Lower lobe of right lung (tissue), 2 donors: ENCODE measurements around the gene TBC1D10A. TPM values are rescaled to one million over a fixed set of nuclear protein-coding genes. Genes with fewer than 3 reads are reported as not detected.

Experiments used
- ATAC-seq, 2 donors: fragments of 200-7000 bp; cut with Tn5 transposase; one replicate each; pipeline ENCODE4 v1.9.1; 2020 to 2022; ENCODE audit warnings: mild to moderate bottlenecking in 2 of 2, moderate library complexity in 2 of 2
- DNase-seq: peaks from one replicate; pipeline ENCODE4 v3.0.0-alpha.2; 2020
- H3K27ac ChIP-seq: fragments of 200-600 bp; one replicate; pipeline ENCODE4 v1.8.0; 2022
- H3K27me3 ChIP-seq: fragments of 200-600 bp; one replicate; pipeline ENCODE4 v1.8.0; 2022; ENCODE audit warnings: low read depth
- H3K36me3 ChIP-seq: fragments of 200-600 bp; one replicate; pipeline ENCODE4 v1.8.0; 2022; ENCODE audit warnings: mild to moderate bottlenecking
- H3K4me1 ChIP-seq: fragments of 200-600 bp; one replicate; pipeline ENCODE4 v1.8.0; 2022
- H3K4me3 ChIP-seq: fragments of 200-600 bp; one replicate; pipeline ENCODE4 v1.8.0; 2022; ENCODE audit warnings: mild to moderate bottlenecking
- H3K9me3 ChIP-seq: fragments of 200-600 bp; one replicate; pipeline ENCODE4 v1.8.0; 2022
- intact Hi-C: fragments of 100-400 bp; cut with DNase I; formaldehyde crosslinking; loops from one replicate; pipeline ENCODE4 v1.11.0; 2022
- total RNA-seq: library from RNA; stranded (reverse); fragmentation: NEBNext Ultra II Directional; extraction: Animal tissue kit (Norgen Biotek cat#: 25700); gene quantifications from one replicate; pipeline ENCODE4 v1.2.1, GENCODE V29; 2021
- TF ChIP-seq, protein P1 (sequence below): fragments of 200-600 bp; IDR thresholded peaks from one replicate; pipeline ENCODE4 v1.8.0; 2022; ENCODE audit warnings: antibody characterized with exemption, mild to moderate bottlenecking
- donor health status: DM: no; HTN: yes; CAD: no; lungs with severe emphysema.

The TBC1D10A gene
- total RNA-seq, 1 donor from 2014 or later, result 27.4 TPM

DNA sequence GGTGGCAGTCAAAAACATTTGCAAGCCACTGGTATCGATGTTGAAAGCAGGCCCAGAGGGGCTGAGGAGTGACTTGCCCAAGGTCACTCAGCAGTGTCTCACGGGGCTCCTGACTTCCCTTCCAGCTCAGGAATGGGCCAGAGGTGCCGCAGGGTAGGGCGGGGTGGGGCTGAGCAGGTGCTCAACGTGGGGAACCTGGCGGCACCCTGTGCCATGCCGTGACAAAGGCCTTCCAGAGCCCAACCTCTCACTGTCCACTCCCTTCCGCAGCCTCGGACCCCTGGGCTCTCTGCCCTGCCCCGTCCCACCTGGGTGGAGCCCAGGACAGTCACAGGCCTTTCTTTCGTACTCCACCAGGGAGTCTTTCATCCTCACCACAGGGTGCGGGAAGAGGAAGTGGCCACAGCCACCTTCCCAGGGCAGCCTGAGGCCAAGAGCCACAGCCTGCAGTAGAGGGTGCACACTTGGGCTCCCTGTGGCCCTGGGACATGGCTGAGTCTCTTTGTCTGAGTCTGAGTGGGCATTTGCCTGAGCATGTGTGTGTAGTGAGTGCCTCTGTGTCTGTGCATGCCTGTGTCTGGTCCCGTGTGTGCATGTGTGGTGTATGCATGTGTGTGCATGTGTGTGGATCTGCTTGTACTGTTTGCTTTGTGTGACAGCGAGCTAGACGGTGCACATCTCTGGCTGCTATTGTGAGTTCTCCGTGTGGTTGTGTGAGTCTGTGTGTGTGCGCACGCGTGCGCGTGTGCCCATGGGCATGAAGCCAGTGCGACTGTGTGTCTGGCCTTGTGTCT, 74.1 kb downstream of the TBC1D10A start:
- H3K27ac ChIP-seq, result peak overlapping the region; percentile 33
- no peak for DNase-seq
- H3K9me3 ChIP-seq, result no peaks in the 10 kb centered on the region
- no peak overlapping the region for H3K4me3 ChIP-seq
- no peaks in the 10 kb centered on the region for H3K36me3 ChIP-seq
- peak in 1 of 2 donors; percentile 2 for ATAC-seq
- peaks cover 3% of the 10 kb centered on the region for H3K27me3 ChIP-seq
- peaks cover 24% of the 10 kb centered on the region for H3K4me1 ChIP-seq
- intact Hi-C loops, result no loop called here
- TF ChIP-seq, protein P1, sequence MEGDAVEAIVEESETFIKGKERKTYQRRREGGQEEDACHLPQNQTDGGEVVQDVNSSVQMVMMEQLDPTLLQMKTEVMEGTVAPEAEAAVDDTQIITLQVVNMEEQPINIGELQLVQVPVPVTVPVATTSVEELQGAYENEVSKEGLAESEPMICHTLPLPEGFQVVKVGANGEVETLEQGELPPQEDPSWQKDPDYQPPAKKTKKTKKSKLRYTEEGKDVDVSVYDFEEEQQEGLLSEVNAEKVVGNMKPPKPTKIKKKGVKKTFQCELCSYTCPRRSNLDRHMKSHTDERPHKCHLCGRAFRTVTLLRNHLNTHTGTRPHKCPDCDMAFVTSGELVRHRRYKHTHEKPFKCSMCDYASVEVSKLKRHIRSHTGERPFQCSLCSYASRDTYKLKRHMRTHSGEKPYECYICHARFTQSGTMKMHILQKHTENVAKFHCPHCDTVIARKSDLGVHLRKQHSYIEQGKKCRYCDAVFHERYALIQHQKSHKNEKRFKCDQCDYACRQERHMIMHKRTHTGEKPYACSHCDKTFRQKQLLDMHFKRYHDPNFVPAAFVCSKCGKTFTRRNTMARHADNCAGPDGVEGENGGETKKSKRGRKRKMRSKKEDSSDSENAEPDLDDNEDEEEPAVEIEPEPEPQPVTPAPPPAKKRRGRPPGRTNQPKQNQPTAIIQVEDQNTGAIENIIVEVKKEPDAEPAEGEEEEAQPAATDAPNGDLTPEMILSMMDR, result no peak

DNA sequence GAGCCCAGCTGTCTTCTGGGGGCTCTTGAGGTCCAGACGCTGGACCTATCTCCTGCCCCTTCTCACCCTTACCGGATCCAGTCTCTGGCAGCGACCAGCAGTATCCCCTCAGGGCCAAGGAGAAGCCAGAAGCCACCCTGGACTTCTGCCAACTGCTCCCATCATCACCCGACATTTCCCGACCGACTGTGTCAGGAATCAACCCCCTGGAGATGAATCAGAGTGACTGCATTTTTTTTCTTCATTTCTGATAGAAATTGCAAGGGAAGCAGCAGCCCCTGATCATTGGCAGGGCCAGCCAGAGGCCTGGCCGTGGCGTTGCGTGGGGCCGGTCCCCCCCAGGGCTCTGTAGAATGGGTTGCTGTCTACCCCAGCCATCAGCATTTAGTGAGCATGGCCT, 75.0 kb downstream of the TBC1D10A start:
- intact Hi-C loops, result no loop called here

DNA sequence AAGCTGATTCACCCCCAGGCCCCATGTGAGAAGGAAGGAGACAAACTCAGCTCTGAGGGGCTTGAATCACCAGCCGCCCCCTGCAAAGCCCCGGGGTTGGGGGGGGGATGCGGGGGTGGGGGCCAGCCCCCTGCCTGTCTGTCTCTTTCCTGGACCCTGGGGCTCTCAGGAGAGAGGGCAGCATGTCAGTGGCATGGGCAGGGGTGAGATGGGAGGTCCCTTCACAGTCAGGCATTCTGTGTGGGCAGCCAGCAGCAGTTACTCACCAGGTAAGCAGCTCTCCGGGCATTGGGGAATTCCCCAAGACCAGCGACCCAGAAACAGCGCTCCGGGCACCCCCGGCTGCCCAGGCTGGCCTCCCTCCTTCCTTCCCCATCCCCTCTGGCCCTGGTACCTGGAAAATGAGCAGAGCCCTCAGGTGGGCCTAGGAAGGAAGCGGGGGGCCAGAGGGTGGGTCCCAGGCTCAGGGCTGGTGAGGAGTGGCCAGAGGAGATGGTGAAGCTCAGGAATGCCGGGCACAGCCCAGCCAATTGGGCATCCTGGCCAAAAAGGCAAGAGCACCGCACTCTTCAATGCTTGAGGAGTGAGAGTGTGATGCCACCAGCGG, 76.0 kb downstream of the TBC1D10A start:
- DNase-seq (no peak), ATAC-seq (peak in 1 of 2 donors; percentile 59)
- Histone ChIP-seq H3K4me3 (no peak overlapping the region), H3K36me3 (no peaks in the 10 kb centered on the region), H3K27me3 (peaks cover 18% of the 10 kb centered on the region), H3K9me3 (no peaks in the 10 kb centered on the region), H3K4me1 (peaks cover 33% of the 10 kb centered on the region), H3K27ac (no peak overlapping the region)
- intact Hi-C loops, result no loop called here
- TF ChIP-seq, protein P1, result no peak

More for the DNA sequence above, 75.0 kb downstream of the TBC1D10A start:
- H3K4me1 ChIP-seq, result peaks cover 31% of the 10 kb centered on the region
- no peak overlapping the region for H3K27ac ChIP-seq
- no peaks in the 10 kb centered on the region for H3K9me3 ChIP-seq
- TF ChIP-seq, protein P1, result no peak
- H3K4me3 ChIP-seq, result no peak overlapping the region
- ATAC-seq, result no peak
- H3K36me3 ChIP-seq, result no peaks in the 10 kb centered on the region
- no peak for DNase-seq
- H3K27me3 ChIP-seq, result peaks cover 12% of the 10 kb centered on the region

DNA sequence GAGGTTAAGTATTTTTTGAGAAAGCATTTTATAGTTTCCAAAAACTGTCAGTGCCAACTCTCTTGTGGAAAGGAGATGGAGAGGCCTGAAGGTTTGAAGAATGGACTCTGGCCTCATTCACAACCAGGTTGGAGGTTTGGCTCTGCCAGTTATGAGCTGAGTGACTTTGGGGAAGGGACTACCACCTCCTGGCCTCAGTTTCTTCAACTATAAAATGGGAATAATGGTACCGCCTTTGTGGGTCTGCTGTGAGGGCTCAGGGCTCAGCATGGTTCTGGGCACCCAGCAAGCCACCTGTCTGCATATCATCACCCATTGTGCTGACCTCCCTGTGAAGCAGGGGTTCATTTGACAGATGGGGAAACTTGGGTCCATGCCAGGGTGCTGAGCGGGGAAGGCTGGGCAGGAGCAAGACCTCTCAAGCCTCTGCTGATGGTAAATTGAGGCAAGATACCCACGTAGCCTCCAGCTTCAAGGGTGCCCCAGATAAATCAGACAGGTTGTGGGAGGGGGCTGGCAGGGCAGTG, 76.6 kb downstream of the TBC1D10A start:
- TF ChIP-seq, protein P1, result no peak
- Histone ChIP-seq H3K4me3 (no peak overlapping the region), H3K27ac (no peak overlapping the region), H3K27me3 (peaks cover 25% of the 10 kb centered on the region), H3K9me3 (no peaks in the 10 kb centered on the region), H3K36me3 (no peaks in the 10 kb centered on the region), H3K4me1 (peaks cover 36% of the 10 kb centered on the region)
- ATAC-seq (no peak), DNase-seq (no peak)
- intact Hi-C loops, result no loop called here

DNA sequence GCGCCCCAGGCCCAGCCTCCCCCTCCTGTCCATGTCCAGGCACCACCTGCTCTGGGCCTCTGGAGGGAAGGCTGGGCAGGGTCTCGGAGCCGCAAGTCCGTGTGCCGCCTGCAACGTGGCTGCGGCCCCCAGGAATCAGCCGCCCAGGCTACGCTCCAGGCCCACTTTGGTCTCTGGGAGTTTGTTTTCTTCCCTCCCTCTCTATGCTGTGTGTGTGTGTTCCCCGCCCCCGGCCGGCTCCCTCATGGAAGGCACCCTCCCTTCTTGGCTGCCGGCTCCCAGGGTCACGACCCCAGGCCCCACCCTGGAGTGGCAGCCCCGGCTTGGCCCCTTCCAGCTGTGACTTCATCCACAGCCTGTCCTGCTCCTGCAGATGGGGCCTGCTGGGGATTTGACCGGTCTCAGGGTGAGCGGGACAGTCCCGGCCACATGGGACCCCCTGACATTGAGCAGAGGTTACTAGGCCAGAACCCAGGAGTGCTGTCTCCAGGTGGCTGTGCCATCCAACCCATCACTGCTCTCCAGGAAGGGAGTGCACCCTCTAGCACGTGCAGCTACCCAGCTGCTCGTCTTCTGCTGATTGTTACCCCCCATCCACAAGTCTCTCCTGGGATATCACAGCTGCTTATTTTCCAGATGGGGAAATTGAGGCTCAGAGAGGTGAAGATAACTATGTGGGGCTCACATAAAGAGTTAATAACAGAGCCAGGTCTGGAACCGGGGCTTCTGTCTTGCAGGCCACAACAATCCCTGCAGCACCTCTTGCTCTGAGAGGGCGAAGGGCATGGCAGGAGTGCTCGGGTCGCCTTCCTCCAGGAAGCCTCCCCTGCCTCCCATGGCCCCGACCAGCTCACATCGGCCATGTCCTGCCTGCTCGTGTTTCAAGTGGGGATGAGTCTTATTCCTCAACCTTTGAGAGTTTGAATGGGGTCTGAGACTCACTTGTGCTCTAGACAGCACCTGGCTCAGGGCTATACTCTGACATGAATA, 77.4 kb downstream of the TBC1D10A start:
- peak in 1 of 2 donors; percentile 6 for ATAC-seq
- Histone ChIP-seq H3K27ac (no peak overlapping the region), H3K9me3 (no peaks in the 10 kb centered on the region), H3K4me1 (peaks cover 36% of the 10 kb centered on the region), H3K27me3 (peaks cover 25% of the 10 kb centered on the region), H3K4me3 (no peak overlapping the region), H3K36me3 (no peaks in the 10 kb centered on the region)
- TF ChIP-seq, protein P1, result no peak
- intact Hi-C loops, result no loop called here
- no peak for DNase-seq
